NCI-H2196 (cell line): Measurements from ENCODE around the gene TTLL1.

Source experiments
- DNase-seq: peaks from one replicate; lab custom pipeline; 2025; ENCODE audit not compliant: unreplicated experiment; lab: John Stamatoyannopoulos, UW

The TTLL1 gene

GRCh38 chr22:43014869-43015676 lies 74.1 kb downstream of the TTLL1 start, which contains the start of gene PACSIN2:
TSS of gene PACSIN2 (minus strand) at chr22:43015149. CDS start at chr22:42912080, 103,069 bp downstream.
- DNase-seq: peak; percentile 98

- DNase-seq: no peak
Measured at GRCh38 chr22:43014316-43014868, 74.8 kb downstream of the TTLL1 start.

DNA sequence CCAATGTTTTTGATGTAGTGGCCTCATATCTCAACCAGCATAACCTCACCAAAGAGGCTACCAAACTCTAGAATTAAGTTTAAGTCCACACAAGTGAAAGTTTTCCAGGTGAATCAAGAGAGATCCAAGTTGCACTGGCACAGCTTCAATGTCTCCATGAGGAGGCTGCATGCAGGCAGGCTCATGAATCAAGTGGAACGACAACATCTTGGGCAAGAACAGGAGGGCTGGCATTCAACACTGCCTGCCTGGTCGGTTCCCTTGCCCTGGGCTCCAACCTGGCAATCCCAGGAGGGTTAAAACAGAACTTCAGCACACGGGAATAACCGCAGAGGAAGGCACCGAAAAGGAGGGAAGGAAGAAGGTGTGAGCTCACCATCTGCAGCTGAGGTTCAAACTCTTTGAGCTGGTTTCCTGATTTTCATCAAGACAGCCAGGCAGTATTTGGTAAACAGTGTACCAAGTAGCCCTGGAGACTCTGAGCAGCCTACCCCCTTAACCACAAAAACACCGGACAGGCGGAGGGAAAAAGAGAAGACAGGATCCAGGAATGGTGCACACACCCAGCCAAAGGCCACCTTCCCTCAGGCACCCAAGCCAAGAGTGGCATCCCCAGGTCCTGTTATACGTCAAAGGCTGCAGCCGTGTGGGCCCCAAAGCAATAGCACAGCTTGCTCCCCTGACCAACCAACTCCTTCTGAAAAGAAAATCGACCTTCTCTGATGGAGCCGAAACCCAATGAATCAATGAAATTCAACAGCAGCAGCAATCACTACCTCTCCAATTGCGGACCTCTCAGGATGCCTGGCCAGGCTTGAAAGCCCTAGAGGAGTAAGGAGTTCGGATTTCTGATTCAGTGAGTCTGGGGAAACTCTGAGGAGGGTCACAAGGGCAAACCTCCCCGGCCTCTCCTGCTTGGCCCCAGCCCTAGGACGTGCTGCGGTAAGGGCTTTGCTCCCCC lies 75.6 kb downstream of the TTLL1 start:
- no peak for DNase-seq

DNA sequence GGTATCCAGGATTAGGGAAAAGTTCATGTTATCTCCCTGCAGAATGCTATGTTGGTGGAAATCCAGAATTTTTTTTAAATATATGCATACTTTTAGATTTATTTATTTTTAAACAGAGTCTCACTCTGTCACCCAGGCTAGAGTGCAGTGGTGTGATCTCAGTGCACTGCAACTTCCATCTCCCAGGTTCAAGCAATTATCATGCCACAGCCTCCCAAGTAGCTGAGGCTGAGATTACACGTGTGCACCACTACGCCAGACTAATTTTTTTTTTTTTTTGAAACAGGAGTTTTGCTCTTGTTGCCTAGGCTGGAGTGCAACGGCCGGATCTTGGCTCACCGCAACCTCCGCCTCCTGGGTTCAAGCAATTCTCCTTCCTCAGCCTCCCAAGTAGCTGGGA lies 76.8 kb downstream of the TTLL1 start:
- no peak for DNase-seq

DNA sequence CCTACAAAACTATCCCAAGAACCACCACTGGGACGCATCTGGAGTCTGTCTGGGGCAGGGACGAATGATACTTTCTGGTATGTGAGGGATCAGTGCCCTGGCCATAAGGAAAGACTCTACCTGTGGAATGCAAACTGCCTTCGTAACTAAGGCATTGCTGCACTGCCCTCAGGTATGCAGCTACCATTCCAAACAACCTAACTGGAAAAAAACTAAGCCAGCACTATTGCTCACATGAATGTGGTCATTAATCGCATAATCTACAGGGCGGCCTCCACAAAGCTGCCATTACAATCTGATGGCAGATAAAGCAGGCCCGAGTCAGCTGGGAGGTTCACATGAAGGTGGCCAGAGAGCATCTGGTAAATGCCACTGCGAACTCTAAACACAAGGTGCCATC lies 78.1 kb downstream of the TTLL1 start:
- no peak for DNase-seq

DNA sequence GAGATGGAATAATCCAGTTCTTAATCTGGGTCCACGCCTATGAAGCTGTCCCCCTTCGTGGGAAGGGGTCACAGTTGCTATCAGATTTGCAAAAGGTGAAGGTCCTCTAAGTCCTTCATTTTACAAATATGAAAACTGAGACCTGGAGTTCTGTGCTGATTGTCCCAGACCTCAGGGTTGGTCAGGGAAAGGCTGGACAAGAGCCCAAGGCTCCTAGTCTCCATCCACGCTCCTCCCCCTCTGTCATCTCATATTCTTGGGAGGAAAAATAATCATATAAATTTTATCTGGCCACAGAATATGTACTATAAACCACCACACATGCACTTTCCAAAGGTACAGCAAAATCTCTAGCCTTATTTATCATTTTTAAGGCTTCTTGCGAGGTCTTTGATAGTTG lies 79.7 kb downstream of the TTLL1 start:
- no peak for DNase-seq

DNA sequence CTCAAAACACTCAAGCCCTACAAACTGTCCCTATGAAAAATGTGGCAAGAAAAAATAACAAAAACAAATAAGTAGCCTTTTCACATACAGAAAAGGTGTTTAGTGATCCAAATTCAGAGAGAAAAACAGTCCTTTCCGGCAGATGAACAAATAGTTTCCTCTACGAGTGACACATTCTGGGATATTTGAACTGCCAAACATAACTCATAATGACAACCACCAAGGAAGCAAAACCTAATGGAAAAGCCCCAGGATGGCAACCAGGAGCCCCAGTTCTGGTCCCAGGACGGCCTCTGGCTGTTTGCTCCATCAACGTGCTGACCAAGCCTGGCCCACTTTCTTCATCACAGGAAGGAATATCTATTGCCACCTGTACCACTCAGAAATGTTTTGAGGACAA lies 80.3 kb downstream of the TTLL1 start:
- no peak for DNase-seq

DNA sequence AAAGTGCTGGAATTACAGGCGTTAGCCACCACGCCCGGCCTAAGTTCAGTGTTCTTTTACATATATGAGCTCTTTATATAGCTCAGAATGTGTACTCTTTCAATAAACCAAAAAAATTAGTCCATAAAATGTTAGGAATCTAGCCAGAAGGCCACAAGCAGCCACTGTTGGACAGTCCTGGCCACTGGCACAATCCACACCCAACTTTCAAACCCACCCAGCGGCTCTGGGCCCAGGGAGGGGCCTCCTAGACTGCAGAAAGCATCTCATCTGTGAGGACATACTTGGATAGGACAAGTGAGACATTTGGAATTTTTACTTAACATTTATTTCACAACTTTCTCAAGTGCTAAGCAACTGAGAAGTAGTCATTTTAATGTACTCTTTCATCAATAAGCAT lies 80.7 kb downstream of the TTLL1 start:
- no peak for DNase-seq

- no peak for DNase-seq
Measured at GRCh38 chr22:43007519-43008102, 81.6 kb downstream of the TTLL1 start.

- DNase-seq: no peak
Measured at GRCh38 chr22:43006753-43007152, 82.4 kb downstream of the TTLL1 start.

DNA sequence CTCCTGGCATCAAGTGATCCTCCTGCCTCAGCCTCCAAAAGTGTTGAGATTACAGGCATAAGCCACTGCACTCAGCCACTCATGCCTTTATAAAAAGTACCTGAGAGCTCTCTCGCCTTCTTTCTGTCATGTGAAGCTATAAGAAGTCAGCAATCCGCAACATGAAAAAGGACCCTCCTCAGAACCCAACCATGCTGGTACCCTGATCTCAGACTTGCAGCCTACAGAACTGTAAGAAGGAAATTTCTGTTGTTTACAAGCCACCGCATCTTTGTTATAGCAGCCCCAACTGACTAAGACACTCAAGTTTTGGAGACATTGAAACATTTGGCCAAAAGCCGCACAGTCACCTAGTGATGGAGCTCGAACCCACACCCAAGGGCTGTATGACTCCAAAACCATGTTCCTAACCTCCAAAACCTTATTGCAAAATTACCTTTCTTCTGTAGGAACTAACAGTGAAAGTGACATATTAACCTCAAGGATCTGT lies 83.1 kb downstream of the TTLL1 start:
- no peak for DNase-seq

- DNase-seq: no peak
Measured at GRCh38 chr22:43005106-43005505, 84.1 kb downstream of the TTLL1 start.

DNA sequence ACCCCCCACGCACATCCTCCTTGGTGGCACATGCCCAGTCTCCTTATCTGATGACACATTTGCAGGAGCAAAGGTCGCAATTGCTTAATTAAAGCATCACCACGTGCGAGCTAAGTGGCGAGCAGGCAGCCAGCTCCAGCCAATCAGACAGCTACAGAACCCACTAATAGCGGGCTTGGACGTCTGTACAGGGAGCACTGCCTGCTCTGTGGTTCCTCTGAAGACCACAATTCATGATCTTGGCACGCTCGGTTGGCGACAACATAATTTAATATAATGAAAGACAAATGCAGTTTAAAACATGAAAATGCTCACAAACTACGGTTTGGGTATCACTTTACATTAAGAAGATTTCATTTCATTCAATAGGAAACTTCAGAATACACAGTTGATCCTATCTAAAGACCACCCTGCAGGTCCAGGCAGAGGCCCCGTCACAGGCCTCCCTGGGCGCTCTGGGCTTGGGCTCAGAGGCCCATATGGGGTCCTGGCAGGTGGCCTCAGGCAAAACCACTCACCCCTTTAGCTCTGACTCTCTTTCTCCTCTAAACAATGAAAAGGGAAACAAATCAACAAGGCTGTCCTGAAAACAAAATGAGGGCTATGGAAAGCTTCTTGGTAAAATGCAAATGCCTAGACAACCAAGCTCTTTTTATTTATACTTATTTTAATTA lies 84.7 kb downstream of the TTLL1 start:
- no peak for DNase-seq

DNA sequence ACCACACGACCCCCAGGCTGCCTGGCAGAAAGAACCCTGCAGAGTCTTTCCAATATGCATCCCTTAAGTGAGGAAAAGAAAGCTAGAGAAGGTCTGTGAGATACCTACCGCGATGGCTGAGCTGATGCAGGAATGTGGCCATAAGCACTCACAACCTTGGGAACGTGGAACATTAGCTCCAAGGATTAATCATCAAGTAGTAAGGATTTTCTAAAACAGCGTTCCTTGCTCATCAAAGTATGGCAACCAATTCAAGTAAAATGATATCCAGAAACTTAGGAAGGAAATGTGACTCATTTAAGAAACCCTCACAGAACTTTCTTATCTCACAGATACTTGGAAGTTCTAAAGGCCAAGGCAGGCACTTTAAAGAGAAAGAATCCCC lies 87.0 kb downstream of the TTLL1 start:
- DNase-seq: no peak

DNA sequence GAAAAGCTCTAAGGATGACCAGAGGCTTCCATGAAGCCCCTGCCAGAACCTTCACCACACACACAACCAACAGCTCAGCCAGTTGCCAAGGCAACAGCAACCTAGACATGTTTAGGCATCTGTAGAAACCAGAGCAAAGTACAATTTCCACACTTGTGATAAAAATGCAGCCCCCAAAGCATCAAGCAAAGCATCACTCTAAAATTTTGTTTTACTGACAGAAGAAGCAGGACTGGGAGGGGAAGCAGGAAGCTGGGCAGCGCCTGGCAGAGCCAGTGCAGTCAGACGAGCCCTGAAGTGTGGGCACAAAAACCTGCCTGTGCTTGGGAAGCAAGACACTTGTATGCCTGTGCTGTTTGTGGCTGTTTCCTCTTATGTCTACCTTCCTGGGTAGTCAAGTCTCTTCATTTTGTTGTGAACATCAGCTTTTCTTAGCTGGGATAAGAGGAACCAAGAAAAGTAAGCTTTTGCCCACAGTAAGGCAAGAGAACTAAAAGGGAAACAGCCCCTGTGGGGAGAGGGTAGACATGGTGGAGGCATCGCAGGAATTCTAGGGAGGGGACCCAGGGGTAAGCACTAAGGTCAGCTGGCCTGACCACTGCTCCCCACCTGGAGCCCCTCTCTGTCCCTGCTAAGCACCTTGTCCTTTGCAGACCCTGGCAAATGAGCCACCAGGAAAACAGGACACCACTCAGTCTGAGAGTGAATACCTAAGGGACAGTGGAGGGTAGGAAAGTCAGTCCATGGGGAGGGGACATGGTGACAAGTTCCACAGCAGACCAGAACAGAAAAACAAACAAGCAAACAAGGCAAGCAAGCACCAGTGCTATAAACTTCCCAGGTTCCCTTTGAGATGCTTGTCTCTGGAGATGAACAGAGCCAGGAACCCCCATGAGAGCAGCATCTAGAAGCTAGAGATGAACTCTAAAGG lies 87.7 kb downstream of the TTLL1 start:
- DNase-seq: no peak

DNA sequence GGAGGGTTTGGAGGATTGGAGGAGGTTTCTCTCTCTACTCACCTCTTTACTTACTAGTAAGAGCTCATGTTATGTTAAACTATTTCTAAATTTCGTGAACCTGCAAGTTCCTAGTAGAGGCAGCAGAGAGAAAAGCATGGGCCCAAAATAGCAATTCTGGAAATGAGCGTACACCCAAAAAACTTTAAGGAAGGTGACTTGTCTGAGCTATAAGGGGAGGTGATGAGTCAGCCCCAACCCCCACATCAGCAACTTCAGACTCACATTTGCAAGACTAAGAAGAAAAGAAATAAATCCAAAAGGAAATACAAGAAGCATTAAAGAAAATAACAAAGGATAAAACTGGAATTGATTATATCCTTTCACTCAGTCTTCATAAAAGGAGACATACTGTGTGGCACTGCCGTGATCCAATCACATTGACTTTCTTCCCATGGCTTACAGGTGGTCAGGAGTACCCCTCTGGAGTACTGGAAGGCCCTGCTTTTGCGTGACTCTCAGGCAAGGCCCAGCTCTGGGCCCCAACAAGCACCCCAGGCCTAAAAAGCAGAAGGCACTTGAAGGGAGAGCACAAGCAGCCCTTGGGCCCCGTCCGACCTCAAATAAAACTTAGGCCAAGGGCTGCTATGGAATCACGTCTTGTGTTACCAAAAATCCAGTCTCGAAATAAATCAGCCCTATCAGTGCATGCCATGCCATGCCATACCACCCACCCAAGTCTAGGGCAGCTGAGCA lies 88.6 kb downstream of the TTLL1 start:
- no peak for DNase-seq

DNA sequence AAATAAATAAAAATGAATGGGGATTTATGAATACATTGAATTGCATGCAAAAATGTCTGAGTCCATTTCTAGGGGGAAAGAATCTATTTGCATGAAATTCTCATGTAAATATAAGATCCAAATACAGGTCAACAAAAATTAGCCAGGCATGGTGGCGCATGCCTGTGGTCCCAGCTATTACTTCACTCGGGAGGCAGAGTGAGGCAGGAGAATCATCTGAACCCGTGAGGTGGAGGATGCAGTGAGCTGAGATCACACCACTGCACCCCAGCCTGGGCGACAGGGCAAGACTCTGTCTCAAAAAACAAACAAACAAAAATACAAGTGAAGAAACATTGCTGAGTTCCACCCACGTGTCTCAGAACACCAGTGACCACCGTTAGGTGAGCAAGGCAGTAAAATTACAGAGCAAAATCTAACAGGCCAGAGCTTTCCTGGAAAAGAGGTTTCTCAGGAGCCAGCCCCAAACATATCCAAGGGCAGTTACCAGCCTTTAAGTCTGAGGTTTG lies 91.6 kb downstream of the TTLL1 start:
- no peak for DNase-seq

DNA sequence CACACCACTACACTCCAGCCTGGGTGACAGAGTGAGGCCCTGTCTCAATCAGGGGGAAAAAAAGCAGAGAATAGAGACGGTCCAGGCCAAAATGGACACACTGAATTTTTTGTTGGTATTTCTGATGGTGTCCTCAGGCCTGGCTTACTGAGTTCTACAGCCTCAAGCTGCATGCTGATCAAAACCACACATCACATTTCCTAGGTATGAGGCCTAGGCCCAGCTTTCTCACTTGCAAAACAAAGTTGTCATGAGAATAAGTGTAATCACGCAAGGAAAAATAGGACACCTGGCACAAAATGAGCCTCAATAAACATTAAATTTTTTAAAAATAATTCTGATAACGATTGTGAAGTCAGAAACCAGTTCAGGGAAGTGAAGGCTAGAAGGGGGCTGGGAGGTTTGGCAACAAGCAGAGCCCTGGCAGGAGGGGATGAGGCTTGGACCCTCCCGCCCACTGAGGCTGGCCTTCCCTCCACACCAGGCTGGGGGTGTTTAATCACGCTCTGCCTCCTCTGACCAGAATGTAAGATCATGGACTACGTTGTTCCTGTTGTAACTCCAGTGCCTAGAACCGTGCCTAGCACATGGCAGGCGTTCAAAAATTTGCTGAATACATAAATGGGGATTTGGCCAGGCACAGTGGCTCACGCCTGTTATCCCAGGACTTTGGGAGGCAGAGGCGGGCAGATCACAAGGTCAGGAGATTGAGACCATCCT lies 92.4 kb downstream of the TTLL1 start:
- DNase-seq: no peak
